Urothelium cell line (cell line): ENCODE results near the gene SIL1.
A peak's percentile ranks its signal among the peaks of the same experiment; 100 is the strongest.
"Not testable (repeated sequence)": the region's sequence is repeated elsewhere in the genome, so short reads cannot be mapped to it uniquely, and the experiment has no call there.

Experiments used
- DNase-seq: peaks from one replicate; pipeline ENCODE4 v3.0.0; 2011; ENCODE audit warnings: low spot score, mixed read lengths
- FAIRE-seq: peaks from 2 replicates; lab custom pipeline; 2011; peaks lifted over from hg19 to GRCh38; lab: Jason Lieb, UNC

The SIL1 gene

DNA sequence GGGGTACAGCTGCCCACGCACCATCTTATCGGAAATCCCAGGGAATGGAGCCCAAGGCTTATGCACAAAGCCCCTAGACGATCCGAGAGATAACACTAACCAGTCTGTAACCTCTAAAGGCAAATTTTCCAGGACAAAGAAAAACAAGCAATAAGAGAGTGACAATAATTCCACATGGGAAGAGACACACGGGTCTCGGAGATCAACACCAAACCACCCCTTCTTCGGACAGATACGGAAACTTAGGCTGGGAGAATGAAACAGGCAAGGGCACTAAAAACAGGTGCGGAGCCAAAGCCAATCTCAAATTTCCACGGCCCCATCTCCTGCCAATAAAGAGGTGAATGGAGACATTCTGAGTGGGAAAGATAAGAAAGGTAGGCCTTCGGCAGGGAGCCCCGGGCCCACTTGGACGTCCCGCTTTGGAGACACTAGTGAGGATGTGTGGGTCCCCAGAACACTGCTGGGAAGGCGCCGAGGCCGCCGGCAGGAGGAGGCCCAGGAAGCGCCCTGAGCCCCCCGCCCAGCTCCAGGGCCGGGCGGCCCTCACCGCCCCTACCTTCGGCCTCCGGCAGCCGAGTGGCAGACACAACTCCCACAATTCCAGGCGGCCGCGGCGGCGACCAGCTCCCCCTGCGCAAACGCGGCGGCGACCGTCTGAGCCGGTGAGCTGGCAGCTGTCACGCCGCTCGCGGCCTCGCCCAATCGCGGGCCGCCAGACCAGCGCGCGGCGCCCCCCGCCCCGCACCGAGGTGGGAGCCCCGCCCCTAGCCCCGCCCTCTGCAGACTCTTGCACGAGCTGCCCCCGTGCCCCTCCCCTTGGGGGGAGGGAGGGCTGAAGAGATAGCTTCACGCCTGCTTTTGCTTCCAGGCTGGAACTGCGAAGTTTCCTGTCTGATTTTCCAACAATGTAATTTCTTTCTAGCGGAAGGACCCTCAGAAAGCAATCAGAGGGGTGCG is at the start of gene SIL1:
SIL1 (minus strand) TSS at position 659 of the 960 bp plus-strand sequence. CDS start 70,525 bp downstream, outside the sequence.
- DNase-seq (peak; percentile 97), FAIRE-seq (peak; percentile 23)

DNA sequence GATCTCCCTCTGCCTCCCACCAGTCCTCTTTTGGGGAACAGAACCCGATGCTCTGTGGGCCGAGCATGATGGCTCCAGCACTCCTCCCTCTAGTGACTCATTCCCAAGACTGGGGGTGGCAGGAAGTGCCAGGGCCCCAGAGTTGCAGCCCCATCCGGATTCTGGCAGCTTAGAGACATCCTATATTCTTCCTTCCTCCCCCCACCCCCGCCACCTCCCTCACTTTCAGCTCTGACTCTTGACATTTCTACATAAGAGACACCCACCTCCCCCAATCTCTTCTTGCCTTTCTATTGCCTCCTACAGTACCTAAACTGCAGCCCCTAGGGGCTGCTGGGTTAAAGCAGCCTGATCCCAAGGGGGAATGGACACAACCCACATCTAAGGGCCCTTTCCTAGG is 48.2 kb upstream of the SIL1 start:
- no peak for FAIRE-seq
- peak; percentile 70 for DNase-seq

DNA sequence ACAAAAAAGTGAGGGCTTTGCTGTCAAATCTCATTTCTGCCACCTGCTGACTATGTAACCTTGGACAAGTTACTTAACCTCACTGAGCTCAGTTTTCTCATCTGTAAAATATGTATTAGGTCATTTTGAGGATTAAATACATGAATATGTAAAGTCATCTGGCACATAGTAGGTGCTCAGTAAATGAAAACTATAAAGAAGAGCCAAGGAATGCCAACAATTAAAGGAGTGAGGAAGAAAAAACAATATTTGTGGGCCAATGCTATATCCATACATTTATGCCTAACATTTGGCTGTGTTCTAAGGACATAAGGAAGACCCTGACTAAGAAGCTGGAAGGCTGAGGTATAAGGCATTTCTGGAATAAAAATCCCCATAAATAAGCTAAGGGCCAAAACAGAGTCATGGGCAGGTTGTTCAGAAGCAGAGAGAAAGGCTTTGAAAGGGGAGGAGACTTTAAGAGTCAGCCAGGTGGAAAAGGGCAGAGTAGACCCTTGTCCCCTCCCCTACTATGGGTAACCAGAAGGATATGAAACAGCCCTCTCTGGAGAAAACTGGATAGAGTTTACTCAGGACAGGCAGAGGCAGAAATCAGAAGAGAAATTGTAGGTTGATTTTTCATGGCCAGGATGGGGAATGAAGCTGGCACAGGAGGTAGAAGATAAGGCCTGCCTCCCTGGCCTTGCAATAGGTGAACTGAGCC is 47.6 kb upstream of the SIL1 start:
- DNase-seq (no peak), FAIRE-seq (no peak)

DNA sequence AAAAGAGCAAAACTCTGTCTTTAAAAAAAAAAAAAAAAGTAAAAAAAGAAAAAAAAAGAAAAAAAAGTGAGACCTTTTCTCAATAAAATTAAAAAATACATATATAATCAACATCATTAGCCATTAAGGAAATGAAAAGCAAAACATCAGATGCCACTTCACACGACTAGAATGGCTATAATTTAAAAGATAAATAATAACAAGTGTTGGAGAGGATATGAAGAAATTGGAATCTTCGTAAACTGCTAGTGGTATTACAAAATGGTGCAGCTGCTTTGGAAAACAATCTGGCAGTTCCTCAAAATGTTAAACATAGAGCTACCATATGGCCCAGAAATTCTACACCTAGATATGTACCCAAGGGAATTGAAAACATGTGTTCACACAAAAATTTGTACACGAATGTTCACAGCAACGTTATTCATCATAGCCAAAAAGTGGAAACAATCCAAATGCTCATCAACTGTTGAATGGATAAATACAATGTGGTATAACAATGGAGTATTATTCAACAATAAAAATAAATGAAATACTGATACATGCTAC is 45.3 kb upstream of the SIL1 start:
- FAIRE-seq = no peak
- DNase-seq = no peak

DNA sequence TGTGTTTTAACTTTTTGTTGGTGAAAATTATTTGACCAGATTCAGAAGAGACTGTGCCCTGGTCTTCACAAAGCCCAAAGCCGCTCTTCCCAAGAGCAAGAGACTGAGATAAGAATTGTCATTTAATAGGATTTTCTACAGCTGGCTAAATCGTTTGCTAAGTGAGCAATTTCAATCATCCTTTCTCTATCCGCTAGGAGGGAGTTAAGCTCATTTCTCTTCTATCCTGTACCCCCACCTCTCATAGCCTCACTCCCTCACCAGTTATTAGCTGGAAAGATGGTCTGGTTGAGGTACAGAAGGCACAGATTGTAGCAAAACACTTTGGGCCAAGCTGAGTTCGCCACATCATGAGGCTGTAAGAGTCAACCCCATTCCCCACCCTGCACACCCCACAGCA is 43.0 kb upstream of the SIL1 start:
- FAIRE-seq (no peak), DNase-seq (no peak)

DNA sequence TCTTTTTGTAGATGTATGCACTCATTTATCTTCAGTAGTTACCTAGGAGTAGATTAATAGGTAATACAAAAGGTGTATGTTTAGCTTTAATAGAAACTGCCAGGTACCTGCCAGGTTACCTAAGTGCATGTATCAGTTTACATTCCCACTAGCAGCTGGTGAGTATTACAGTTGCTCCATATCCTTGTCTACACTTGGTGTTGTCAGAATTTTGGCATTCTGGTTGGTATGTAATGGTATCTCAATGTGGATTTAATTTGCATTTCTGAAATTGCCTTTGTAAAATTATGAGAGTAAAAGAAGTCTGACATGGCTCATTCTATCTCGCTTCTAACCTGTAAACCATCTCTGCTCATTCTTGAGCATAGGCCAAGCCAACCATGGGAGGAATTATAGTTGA is 38.3 kb upstream of the SIL1 start:
- no peak for FAIRE-seq
- DNase-seq = no peak

DNA sequence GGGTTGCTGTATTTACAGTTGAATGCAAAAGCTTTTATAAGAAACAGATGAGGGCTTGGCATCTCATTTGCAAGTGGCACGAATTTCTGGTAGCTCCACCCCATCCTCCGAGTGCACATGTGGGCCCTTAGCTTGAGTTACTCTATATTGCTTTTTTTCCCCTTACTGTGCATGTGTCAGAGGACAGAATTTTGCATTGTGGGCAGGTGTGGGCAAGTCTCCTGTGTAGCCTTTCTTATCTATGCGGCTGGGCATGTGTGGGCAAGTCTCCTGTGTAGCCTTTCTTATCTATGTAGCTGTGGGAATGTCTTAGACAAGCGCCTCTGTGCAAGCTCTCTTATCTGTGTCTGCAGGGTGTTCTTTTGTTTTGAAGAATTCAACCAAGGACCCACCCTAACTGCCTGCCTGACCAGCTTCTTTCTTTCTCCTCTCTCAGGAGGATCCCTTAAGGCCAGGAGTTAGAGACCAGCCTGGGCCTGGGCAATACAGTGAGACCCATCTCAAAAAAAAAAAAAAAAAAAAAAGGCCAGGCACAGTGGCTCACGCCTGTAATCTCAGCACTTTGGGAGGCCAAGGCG is 34.1 kb upstream of the SIL1 start:
- DNase-seq = no peak
- FAIRE-seq = no peak

DNA sequence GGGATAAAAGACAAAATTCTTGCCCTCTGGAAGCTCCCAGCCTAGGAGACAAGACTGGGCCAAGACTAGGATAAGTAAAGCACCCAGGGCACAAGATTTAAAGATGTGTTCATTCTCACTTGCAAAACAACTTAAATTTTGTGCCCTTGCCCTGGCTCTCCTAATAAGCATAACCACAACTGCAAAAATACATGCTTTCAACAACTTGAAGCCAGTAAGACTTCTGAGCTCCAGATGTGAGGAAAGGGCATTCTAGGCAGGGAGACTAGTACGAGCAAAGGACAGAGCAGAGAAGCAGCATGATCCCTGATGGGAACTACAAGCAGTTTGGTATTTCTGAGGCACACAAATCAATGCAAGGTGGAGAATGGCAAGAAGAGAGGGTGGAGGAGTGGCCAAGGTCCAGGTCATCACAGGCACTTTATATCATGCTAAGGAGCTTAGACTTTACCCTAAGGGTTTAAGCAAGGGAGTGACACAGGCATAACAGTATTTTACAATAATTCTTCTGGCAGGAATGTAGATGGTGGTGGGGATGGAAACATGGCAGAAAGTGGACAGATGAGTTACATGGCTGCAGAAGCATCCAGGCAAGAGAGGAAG is 30.1 kb upstream of the SIL1 start:
- DNase-seq (no peak), FAIRE-seq (no peak)

DNA sequence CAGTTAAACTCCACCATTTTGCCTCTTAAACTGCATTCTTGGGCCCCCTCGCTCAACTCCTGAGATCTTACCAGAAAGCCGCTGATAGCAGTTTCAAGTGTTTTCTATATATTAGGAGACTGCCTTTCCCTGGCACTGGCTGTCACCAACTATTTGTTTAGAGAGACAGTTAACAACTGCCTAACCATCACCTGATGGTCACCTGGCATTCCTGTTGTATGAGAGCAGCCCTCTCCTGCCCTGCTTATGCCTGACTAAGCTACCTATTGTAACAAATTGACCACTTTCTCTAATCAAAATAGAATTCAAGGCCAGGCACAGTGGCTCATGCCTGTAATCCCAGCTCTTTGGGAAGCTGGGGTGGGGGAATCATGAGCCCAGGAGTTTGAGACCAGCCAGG is 28.0 kb upstream of the SIL1 start:
- no peak for FAIRE-seq
- no peak for DNase-seq

DNA sequence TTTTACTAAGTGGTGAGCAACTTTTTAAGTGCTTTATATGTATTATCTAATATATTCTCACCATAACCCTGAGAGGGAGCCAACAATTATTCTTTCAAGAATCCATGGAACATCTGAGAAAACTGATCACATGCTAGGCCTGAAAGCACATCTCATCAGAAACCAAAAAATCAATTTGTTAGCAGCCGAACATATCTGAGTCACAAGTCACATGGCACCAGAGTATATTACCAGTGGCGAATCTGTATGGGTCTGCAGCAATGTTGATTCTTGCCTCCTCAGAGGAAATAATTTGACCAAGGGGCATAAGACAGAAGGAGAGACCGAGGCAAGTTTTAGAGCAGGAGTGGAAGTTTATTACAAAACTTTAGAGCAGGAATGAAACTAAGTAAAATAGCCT is 25.3 kb upstream of the SIL1 start:
- no peak for DNase-seq
- FAIRE-seq = no peak

DNA sequence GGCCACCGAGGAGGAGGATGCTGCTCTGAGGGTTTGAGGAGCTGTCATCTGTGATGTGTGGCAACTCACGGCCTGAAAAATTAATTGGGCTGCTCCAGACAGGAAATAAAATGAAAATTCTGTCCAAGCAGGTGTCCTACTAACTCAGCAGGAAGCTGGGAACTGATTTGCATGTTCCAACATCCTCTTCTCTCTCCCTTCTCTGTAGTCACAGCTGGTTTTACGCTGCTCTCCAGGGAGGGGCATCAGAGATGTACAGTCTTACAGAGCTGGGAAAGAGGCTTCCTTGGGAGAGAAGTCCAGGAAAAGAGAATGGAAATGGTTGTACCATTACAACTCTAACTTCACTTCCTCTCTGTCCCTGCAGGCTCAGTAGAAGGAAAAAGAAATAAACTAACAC is 24.2 kb upstream of the SIL1 start:
- DNase-seq = no peak
- no peak for FAIRE-seq

DNA sequence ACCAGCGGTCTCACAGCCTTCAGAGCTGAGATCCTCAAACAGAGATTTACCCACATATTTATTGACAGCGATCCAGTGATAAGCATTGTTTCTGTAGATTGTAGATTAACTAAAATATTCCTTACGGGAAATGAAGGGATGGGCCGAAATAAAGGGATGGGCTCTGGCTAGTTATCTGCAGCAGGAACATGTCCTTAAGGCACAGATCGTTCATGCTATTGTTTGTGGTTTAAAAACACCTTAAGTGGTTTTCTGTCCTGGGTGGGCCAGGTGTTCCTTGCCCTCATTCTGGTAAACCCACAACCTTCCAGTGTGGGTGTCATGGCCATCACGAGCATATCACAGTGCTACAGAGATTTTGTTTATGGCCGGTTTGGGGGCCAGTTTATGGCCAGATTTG is 19.9 kb upstream of the SIL1 start:
- DNase-seq, FAIRE-seq: not testable (repeated sequence)

DNA sequence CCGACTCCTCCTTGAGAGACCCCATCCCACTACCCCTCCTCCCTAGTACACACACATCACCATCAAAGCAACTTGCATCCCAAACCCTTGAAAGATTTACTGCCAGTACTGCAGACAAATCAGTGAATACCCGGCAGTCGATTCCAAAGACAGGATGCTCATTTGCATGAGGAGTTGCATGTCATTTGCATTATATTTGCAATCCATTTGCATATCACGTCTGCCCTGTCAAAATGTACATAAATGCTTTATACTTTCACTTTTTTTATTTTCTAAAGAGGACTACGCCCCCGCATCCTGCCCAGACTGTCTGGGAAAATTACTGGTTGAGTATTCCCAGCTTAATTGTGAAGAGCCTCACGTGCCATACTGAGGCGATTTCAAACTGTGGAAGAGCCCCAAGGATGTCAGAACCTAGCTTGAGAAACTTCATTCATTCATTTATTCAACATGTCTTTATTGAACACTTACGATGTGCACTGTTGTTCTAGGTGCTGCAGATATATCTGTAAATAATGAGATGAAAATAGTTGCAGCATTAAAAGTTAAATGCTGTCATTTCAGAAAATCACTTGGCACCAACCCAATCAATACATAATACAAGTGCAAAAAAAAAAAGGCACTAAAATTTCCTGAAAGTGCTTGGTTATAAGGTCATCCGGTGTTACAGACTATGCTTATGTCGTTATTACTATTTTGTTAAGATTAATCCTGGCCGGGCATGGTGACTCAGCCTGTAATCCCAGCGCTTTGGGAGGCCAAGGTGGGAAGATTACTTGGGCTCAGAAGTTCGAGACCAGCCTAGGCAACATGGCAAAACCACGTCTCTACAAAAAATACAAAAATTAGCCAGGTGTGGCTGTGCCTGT is 17.2 kb upstream of the SIL1 start:
- DNase-seq (no peak), FAIRE-seq (no peak)

DNA sequence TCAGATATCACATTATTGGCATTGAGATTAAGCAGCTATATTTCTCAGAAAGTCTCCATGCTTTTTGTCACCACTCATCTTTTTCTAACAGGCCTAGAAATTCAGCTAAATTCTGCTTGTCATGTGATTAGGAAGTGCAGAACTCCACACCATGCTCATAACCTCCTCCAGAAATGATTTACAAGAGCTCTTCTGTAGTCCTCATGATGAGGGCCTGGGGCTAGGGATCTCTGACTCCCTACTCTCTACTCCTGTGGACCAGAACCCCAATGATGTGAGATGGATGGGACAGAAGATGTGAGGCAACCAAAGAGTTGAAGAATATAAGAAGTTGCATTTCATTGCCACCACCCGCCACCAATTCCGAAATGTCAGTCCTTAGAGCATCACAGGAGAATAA is 16.5 kb upstream of the SIL1 start:
- DNase-seq (no peak), FAIRE-seq (no peak)

DNA sequence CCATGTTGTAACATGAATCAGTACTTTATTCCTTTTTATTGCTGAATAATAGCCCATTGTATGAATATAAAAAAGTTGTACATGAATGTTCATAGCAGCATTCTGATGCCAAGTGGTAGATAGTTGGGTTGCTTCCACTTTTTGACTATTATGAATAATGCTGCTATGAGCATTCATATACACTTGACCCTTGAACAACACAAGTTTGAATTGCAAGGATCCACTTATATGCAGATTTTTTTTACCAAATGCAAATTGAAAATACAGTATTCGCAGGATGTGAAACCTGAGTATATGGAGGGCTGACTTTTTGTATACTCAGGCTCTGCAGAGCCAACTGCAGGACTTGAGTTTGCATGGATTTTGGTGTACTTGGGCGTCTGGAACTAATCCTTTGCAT is 14.7 kb upstream of the SIL1 start:
- DNase-seq (no peak), FAIRE-seq (no peak)

DNA sequence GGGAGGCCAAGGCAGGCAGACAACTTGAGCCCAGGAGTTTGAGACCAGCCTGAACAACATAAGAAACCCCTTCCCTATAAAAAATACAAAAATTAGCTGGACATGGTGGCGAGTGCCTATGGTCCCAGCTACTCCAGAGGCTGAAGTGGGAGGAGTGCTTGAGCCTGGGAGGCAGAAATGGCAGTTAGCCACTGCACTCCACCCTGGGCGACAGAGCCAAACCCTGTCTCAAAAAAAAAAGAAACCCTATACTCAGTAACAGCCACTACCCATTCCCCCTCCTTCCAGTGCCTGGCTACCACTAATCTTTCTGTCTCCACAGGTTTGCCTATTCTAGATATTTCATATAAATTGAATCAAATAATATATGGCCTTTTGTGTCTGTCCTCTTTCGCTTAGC is 14.3 kb upstream of the SIL1 start:
- FAIRE-seq (no peak), DNase-seq (no peak)

DNA sequence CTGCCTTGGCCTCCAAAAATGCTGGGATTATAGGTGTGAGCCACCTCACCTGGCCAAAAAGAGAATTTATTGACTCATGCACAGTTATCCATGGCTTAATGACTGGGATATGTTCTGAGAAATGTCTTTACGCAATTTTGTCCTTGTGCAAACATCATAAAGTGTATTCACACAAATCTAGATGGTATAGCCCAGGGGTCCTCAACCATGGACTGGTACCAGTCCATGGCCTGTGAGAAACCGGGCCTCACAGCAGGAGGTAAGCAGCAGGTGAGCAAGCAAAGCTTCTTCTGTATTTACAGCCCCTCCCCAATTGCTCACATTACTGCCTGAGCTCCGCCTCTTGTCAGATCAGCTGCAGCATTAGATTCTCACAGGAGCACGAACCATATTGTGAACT is 12.4 kb upstream of the SIL1 start:
- DNase-seq (no peak), FAIRE-seq (no peak)

DNA sequence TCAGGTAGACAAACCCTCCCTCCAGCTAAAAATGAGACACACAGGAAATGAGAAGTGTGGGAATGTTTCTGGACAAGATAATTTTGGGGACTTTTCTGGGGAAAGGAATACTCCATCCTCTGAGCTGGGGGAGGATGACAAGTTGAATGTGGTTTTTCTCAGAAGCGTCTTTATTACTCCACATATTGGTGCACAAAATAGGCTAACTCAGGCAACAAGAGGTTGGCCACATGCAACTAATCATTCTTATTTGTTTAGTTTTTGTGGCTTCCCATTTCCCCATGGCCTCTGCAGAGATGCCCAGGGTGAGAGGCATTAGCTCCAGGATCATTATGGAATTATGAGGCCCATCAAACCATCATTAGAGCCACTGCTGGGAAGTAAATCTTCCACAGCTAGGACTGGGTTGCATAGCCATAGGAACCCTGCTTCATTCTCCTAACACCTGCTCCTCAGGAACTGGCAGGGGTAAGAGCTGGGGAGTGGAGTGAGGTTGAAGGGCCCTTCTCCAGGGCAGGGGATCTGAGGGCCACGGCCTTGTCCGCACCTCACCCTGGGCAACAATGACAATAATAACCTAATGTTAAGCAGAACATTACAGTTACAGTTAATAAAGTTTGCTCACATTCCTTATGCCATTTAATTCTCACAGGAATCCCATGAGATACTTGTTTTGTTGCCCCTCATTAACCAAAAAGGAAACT is 9.3 kb upstream of the SIL1 start:
- FAIRE-seq (no peak), DNase-seq (no peak)

DNA sequence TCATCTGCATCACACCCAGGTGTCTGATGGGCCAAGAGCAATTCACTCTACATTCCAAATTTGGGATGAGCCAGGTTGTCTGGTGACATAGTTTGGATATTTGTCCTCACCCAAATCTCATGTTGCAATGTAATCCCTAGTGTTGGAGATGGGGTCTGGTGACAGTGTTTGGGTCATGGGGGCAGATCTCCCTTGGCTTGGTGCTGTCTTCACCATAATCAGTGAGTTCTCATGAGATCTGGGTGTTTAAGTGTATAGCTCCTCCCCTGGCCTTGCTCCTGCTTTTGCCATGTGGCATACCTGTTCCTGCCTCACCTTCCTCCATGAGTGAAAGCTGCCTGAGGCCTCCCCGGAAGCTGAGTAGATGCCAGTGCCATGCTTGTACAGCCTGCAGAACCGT is 7.4 kb upstream of the SIL1 start:
- no peak for DNase-seq
- FAIRE-seq = peak; percentile 52

DNA sequence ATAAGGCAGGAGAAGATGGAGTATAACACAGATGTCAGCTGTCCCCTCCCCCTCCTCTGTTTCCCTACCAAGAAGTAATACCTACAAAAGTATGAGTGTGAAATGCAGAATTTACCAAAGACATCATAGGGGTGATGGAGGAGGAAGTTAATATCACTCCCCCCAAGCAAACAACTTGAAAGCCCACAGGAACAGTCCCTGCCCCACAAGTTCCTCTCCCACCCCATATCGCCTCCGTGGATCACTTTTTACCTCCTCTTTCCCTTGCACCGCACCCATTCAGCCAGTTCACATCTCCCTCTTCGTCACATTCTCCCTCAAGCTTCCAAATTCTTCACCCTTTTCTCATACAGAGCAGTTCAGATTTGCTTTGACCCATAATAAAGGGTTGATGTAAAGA is 7.0 kb upstream of the SIL1 start:
- FAIRE-seq (no peak), DNase-seq (no peak)
